Endothelial cell of umbilical vein (primary cell): ENCODE data around the gene GEMIN7. TPM values are rescaled to one million over a fixed set of nuclear protein-coding genes. Genes with fewer than 3 reads are reported as not detected.

ENCODE experiments used
- BruUV-seq: library from RNA; stranded (reverse); fragments of 400-500 nt; replicated peaks from 2 replicates; lab custom pipeline; 2021; lab: Mats Ljungman, UMichigan
- CTCF ChIA-PET: fragments of 300-600, 350-600 bp; sonication (Branson Sonifier 250); formaldehyde crosslinking; loops from one replicate; lab custom pipeline; 2021; ENCODE audit warnings: antibody characterized with exemption, inconsistent platforms; lab: Charles Lee
- POLR2A ChIA-PET: fragments of 300-600, 350-600 bp; sonication (Branson Sonifier 250); formaldehyde crosslinking; loops from one replicate; lab custom pipeline; 2021; ENCODE audit warnings: antibody characterized with exemption, inconsistent platforms; lab: Charles Lee
- DNase-seq: peaks from one replicate; pipeline ENCODE4 v3.0.0-alpha.2; 2011; ENCODE audit warnings: low read depth, low spot score
- FAIRE-seq: peaks from 2 replicates; lab custom pipeline; 2011; peaks lifted over from hg19 to GRCh38; lab: Jason Lieb, UNC
- H2AFZ ChIP-seq: 2 replicates; pipeline ENCODE4 v1.6.0; 2012; ENCODE audit warnings: low read depth, low read length, control low read depth, inconsistent platforms
- H3K27ac ChIP-seq: 2 replicates; pipeline ENCODE4 v1.5.1; 2011; ENCODE audit warnings: low read depth, mild to moderate bottlenecking, control low read depth, low read length, moderate library complexity; ENCODE audit not compliant: insufficient read depth
- H3K27me3 ChIP-seq, 2 experiments: 2 replicates each; pipeline versions ENCODE4 v1.6.0 to v1.6.1; 2011; ENCODE audit warnings: low read length in 2 of 2, mixed read lengths in 1 of 2; ENCODE audit not compliant: control insufficient read depth in 2 of 2, insufficient read depth in 2 of 2
- H3K36me3 ChIP-seq, 2 experiments: 2 replicates in 1 of 2; 3 replicates in 1 of 2; pipeline ENCODE4 v1.5.1; 2011; ENCODE audit warnings: low read length in 2 of 2, mild to moderate bottlenecking in 1 of 2, moderate library complexity in 1 of 2; ENCODE audit not compliant: control insufficient read depth in 2 of 2, insufficient read depth in 2 of 2; ENCODE audit errors: extremely low read depth in 1 of 2
- H3K4me1 ChIP-seq: 3 replicates; pipeline ENCODE4 v1.5.1; 2011; ENCODE audit warnings: mild to moderate bottlenecking, low read length; ENCODE audit not compliant: control insufficient read depth, insufficient read depth; ENCODE audit errors: extremely low read depth
- H3K4me2 ChIP-seq: 2 replicates; pipeline ENCODE4 v1.6.1; 2011; ENCODE audit warnings: low read length, control low read depth, mixed read lengths; ENCODE audit not compliant: insufficient read depth
- H3K4me3 ChIP-seq, 3 experiments: fragments of 200-600 bp in 1 of 3; sonication (generic), shearing (Covaris generic) in 1 of 3; replicated peaks in 1 of 3; 2 replicates each; pipeline ENCODE4 v1.5.1; 2011 to 2016; ENCODE audit warnings: control low read depth in 3 of 3, low read length in 3 of 3, mild to moderate bottlenecking in 2 of 3, inconsistent platforms in 1 of 3, low read depth in 1 of 3, moderate library complexity in 1 of 3; ENCODE audit not compliant: insufficient read depth in 1 of 3
- H3K79me2 ChIP-seq: 2 replicates; pipeline ENCODE4 v1.6.0; 2012; ENCODE audit warnings: low read length, inconsistent platforms; ENCODE audit not compliant: control insufficient read depth, insufficient read depth
- H3K9ac ChIP-seq: replicated peaks from 2 replicates; pipeline ENCODE3; 2011; ENCODE audit warnings: low read length, control low read depth; ENCODE audit not compliant: insufficient read depth; ENCODE audit errors: extremely low read depth
- H3K9me1 ChIP-seq: replicated peaks from 3 replicates; pipeline ENCODE4 v1.6.0; 2011; ENCODE audit warnings: mild to moderate bottlenecking, low read length; ENCODE audit not compliant: control insufficient read depth, insufficient read depth; ENCODE audit errors: extremely low read depth
- H3K9me3 ChIP-seq: replicated peaks from 2 replicates; pipeline ENCODE4 v1.5.1; 2012; ENCODE audit warnings: low read length, inconsistent platforms; ENCODE audit not compliant: control insufficient read depth, insufficient read depth
- H4K20me1 ChIP-seq: replicated peaks from 2 replicates; pipeline ENCODE3; 2011; ENCODE audit warnings: mild to moderate bottlenecking, low read length; ENCODE audit not compliant: control insufficient read depth, insufficient read depth; ENCODE audit errors: extremely low read depth
- EZH2 ChIP-seq: IDR thresholded peaks from 2 replicates; pipeline ENCODE4 v1.6.1; 2012; ENCODE audit warnings: borderline replicate concordance, low read depth, mild to moderate bottlenecking, moderate library complexity, low read length, inconsistent platforms; ENCODE audit not compliant: severe bottlenecking
- FOS ChIP-seq: IDR thresholded peaks from 2 replicates; pipeline ENCODE4 v1.6.1; 2011; ENCODE audit warnings: mild to moderate bottlenecking, low read length, moderate library complexity, borderline replicate concordance; ENCODE audit not compliant: insufficient read depth
- GATA2 ChIP-seq: IDR thresholded peaks from 2 replicates; pipeline ENCODE4 v1.7.0; 2011; ENCODE audit warnings: low read depth, mild to moderate bottlenecking, moderate library complexity, mixed read lengths, low read length; ENCODE audit not compliant: insufficient read length, insufficient read depth
- JUN ChIP-seq: IDR thresholded peaks from 2 replicates; pipeline ENCODE4 v1.6.1; 2011; ENCODE audit warnings: borderline replicate concordance, low read depth; ENCODE audit not compliant: insufficient read length, insufficient read depth
- MAX ChIP-seq: IDR thresholded peaks from 2 replicates; pipeline ENCODE4 v1.6.1; 2011; ENCODE audit not compliant: insufficient read depth, insufficient read length
- MYC ChIP-seq: IDR thresholded peaks from one replicate; pipeline ENCODE4 v1.6.1; 2011; ENCODE audit warnings: mild to moderate bottlenecking, low read depth, low read length
- POLR2A ChIP-seq: IDR thresholded peaks from 2 replicates; pipeline ENCODE4 v1.6.1; 2012; ENCODE audit warnings: low read depth, mild to moderate bottlenecking, control low read depth, low read length
- POLR2AphosphoS5 ChIP-seq: IDR thresholded peaks from 2 replicates; pipeline ENCODE4 v1.6.1; 2012; ENCODE audit warnings: low read depth, mild to moderate bottlenecking, control low read depth, low read length, moderate library complexity; ENCODE audit not compliant: insufficient read depth
- dilution Hi-C: fragments of 300-500 bp; cut with MboI; formaldehyde crosslinking; loops from one replicate; pipeline ENCODE4 v1.15.0; 2019; ENCODE audit warnings: low sequenced_read_pairs; ENCODE audit not compliant: extremely low pct_ligation_motif_present
- intact Hi-C: fragments of 100-400 bp; cut with micrococcal nuclease; formaldehyde crosslinking; loops from one replicate; pipeline ENCODE4 v1.10.0; 2022
- polyA plus RNA-seq, 4 experiments: library from polyadenylated mRNA; depleted of rRNA in 3 of 4; stranded (reverse) in 3 of 4; unstranded in 1 of 4; fragments of >200 nt; gene quantifications; 2 replicates each; pipeline versions ENCODE4 v1.2.1 to v1.2.3, GENCODE V29; 2011 to 2012; ENCODE audit warnings: missing spikeins in 1 of 4
- total RNA-seq: library from RNA; stranded (reverse); gene quantifications from 2 replicates; pipeline ENCODE4 v1.2.3, GENCODE V29; 2021
- TF ChIP-seq, protein P1 (sequence below), 2 donors: IDR thresholded peaks; 1 replicate in 1 of 2; 2 replicates in 1 of 2; pipeline ENCODE4 v1.5.1; 2011; ENCODE audit warnings: low read length in 2 of 2, mild to moderate bottlenecking in 2 of 2, moderate library complexity in 2 of 2, control low read depth in 1 of 2, inconsistent platforms in 1 of 2, low read depth in 1 of 2; ENCODE audit not compliant: insufficient read depth in 1 of 2; ENCODE audit errors: extremely low read depth in 1 of 2

The GEMIN7 gene
- total and polyA plus RNA-seq, 2 donors (not counting 3 experiments of a cell fraction or from before 2014, with no cell fraction given), result 34.2 to 53.7 TPM

- Histone ChIP-seq H3K4me2 (no peak overlapping the region), H3K4me1 (no peaks in the 10 kb centered on the region), H3K4me3 (no peak overlapping the region), H3K9me1 (no peaks in the 10 kb centered on the region), H3K27me3 (no peaks in the 10 kb centered on the region), H3K79me2 (no peaks in the 10 kb centered on the region), H3K27ac (no peak overlapping the region), H2AFZ (no peak overlapping the region), H3K9ac (no peak overlapping the region), H3K9me3 (no peaks in the 10 kb centered on the region), H4K20me1 (no peaks in the 10 kb centered on the region), H3K36me3 (peaks cover 2 to 46% of the 10 kb centered on the region in 2 experiments)
- dilution Hi-C loops (no loop called here), intact Hi-C loops (no loop called here)
- ChIA-PET CTCF (interaction anchor here (0.7 to 1.5 kb wide), 4 partner anchors 9 to 130 kb away, joined by 3 to 9 read pairs (median 4); partner anchors contain the start of gene GEMIN7), POLR2A (no interaction called here)
- FAIRE-seq (no peak), DNase-seq (no peak)
- no peak for TF ChIP-seq MAX
- no peak for TF ChIP-seq MYC
- TF ChIP-seq FOS, result no peak
- TF ChIP-seq, protein P1, sequence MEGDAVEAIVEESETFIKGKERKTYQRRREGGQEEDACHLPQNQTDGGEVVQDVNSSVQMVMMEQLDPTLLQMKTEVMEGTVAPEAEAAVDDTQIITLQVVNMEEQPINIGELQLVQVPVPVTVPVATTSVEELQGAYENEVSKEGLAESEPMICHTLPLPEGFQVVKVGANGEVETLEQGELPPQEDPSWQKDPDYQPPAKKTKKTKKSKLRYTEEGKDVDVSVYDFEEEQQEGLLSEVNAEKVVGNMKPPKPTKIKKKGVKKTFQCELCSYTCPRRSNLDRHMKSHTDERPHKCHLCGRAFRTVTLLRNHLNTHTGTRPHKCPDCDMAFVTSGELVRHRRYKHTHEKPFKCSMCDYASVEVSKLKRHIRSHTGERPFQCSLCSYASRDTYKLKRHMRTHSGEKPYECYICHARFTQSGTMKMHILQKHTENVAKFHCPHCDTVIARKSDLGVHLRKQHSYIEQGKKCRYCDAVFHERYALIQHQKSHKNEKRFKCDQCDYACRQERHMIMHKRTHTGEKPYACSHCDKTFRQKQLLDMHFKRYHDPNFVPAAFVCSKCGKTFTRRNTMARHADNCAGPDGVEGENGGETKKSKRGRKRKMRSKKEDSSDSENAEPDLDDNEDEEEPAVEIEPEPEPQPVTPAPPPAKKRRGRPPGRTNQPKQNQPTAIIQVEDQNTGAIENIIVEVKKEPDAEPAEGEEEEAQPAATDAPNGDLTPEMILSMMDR (IDR thresholded peaks at IDR 0.05; ENCODE audit: extremely low read depth in 1 of 2, insufficient read depth in 1 of 2, low read depth in 1 of 2, low read length in 2 of 2), result no peak
- TF ChIP-seq EZH2, result no peak
- no peak for TF ChIP-seq GATA2
- no peak for TF ChIP-seq JUN
- no peak for TF ChIP-seq POLR2A
- no peak for TF ChIP-seq POLR2AphosphoS5
- no TSS peak for BruUV-seq
Measured at GRCh38 chr19:45068041-45068440, 11.0 kb upstream of the GEMIN7 start.
